HS-27A (cell line): Measurements from ENCODE around the gene EIF4EBP3.
"Not testable (repeated sequence)": the region's sequence is repeated elsewhere in the genome, so short reads cannot be mapped to it uniquely, and the experiment has no call there.

Source experiments
- DNase-seq: peaks from one replicate; pipeline ENCODE4 v3.0.0-alpha.2; 2012; ENCODE audit warnings: low read depth, missing footprints

Gene EIF4EBP3

GRCh38 chr5:140579188-140579747 is 31.8 kb downstream of the EIF4EBP3 start:
- DNase-seq, result not testable (repeated sequence)

- DNase-seq, result no peak
Observed at GRCh38 chr5:140587495-140587894, 40.0 kb downstream of the EIF4EBP3 start.

- no peak for DNase-seq
Observed at GRCh38 chr5:140588311-140589070, 41.0 kb downstream of the EIF4EBP3 start.

- DNase-seq, result no peak
Observed at GRCh38 chr5:140590861-140591260, 43.4 kb downstream of the EIF4EBP3 start.

DNA sequence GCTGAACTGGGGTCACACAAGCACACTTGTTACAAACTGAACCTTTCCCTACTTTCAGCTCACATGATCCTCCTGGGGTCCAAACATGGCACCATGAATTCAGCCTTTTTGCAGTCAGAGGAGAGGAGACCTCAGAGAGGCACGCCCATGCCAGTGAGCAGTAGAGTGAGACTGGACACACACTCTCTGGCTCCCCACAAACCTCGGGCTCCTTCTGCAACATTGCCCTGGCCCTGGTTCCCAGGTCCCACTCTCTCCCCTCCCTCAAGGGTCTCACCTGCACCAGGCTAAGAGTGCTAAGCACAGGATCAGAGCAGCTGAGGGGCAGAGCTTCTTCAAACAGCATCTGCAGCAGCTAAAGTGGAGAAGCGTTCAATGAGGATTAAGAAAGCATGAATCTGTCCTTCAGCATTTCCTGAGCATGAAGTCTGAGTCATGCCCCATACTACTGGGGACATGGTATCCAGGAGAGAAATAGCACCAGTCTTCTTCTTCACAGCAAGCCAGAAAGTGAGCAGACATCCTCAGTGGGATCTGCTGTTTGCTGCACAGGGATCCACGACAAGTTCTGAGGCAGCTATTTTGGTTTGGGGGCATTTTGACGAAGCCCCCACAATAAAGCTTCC is 44.4 kb downstream of the EIF4EBP3 start:
- peak; percentile 23 for DNase-seq

DNA sequence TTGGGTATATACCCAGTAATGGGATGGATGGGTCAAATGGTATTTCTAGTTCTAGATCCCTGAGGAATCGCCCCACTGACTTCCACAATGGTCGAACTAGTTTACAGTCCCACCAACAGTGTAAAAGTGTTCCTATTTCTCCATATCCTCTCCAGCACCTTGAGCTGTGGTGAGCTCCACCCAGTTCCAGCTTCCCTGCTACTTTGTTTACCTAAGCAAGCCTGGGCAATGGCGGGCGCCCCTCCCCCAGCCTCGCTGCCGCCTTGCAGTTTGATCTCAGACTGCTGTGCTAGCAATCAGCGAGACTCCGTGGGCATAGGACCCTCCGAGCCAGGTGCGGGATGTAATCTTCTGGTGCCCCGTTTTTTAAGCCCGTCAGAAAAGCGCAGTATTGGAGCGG is 45.6 kb downstream of the EIF4EBP3 start:
- not testable (repeated sequence) for DNase-seq

DNA sequence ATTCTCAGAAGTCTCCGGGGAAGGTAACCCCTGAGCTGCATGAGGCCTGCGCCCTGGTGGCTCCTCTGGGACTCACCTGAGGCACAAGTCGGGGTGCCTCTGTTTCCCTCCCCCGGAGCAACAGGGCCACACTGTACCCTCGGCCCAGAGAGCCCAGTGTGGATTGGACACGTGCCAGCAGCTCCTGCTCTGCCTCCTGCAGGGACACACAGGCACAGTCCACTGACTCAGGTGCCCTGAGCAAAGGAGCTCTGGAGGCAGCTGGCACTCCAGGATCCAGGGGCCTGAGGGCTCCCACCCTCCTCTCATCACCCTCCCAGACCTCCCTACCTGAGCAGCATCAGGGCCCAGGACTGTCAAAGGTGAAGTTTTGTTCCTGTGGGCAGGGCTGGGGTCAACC is 46.7 kb downstream of the EIF4EBP3 start:
- no peak for DNase-seq

GRCh38 chr5:140595538-140596300 is 48.3 kb downstream of the EIF4EBP3 start:
- DNase-seq, result no peak

GRCh38 chr5:140596321-140596741 is 48.9 kb downstream of the EIF4EBP3 start:
- DNase-seq, result no peak

- no peak for DNase-seq
Observed at GRCh38 chr5:140598836-140599235, 51.4 kb downstream of the EIF4EBP3 start.
